Heart left ventricle (tissue), 16 donors: ENCODE data around the gene NCAPG. TPM values are rescaled to one million over a fixed set of nuclear protein-coding genes. Genes with fewer than 3 reads are reported as not detected.

ENCODE experiments used
- ATAC-seq, 4 donors: fragments of 200-7000 bp; cut with Tn5 transposase; one replicate each; pipeline ENCODE4 v1.9.1; 2020 to 2022; ENCODE audit warnings: moderate library complexity in 4 of 4, mild to moderate bottlenecking in 3 of 4, moderate number of reproducible peaks in 1 of 4
- DNase-seq, 5 donors: peaks; one replicate each; pipeline ENCODE4 v3.0.0-alpha.2; 2020
- H3K27ac ChIP-seq, 12 donors: fragments of 200-600 bp; sonication (generic) in 4 of 12; one replicate each; pipeline versions ENCODE4 v1.5.0 to v1.8.0; 2016 to 2022; ENCODE audit warnings: mild to moderate bottlenecking in 2 of 12
- H3K27me3 ChIP-seq, 9 donors: fragments of 200-600 bp; sonication (generic) in 2 of 9; one replicate each; pipeline versions ENCODE4 v1.5.1 to v1.8.0; 2016 to 2022; ENCODE audit warnings: mild to moderate bottlenecking in 3 of 9
- H3K36me3 ChIP-seq, 9 donors: fragments of 200-600 bp; sonication (generic) in 2 of 9; one replicate each; pipeline versions ENCODE4 v1.5.0 to v1.8.0; 2018 to 2022; ENCODE audit warnings: mild to moderate bottlenecking in 2 of 9
- H3K4me1 ChIP-seq, 12 donors: fragments of 200-600 bp; sonication (generic) in 4 of 12; one replicate each; pipeline versions ENCODE4 v1.5.0 to v1.8.0; 2016 to 2022; ENCODE audit warnings: mild to moderate bottlenecking in 3 of 12
- H3K4me3 ChIP-seq, 12 donors: fragments of 200-600 bp; sonication (generic) in 4 of 12; one replicate each; pipeline versions ENCODE4 v1.5.0 to v1.8.0; 2017 to 2022; ENCODE audit warnings: mild to moderate bottlenecking in 9 of 12, moderate library complexity in 4 of 12
- H3K9me3 ChIP-seq, 12 donors: fragments of 200-600 bp; sonication (generic) in 4 of 12; one replicate each; pipeline versions ENCODE4 v1.5.0 to v1.8.0; 2016 to 2022; ENCODE audit warnings: mild to moderate bottlenecking in 1 of 12
- POLR2A ChIP-seq, 2 donors: fragments of 450-650 bp; IDR thresholded peaks; one replicate each; pipeline ENCODE4 v1.6.1; 2017; ENCODE audit warnings: antibody characterized with exemption in 2 of 2, mild to moderate bottlenecking in 2 of 2, moderate library complexity in 2 of 2
- WGBS, 4 donors: extraction: QIAGEN DNeasy Blood & Tissue Kit in 2 of 4; methylation state at CpG; one replicate each; pipeline versions ENCODE4 v1.1.5 to v1.1.7; 2013 to 2018; 5-methylcytosine and 5-hydroxymethylcytosine counted together
- intact Hi-C, 10 donors: fragments of 100-400 bp; cut with DNase I; formaldehyde crosslinking; loops; one replicate each; pipeline versions ENCODE4 v1.11.1 to v1.14.2; 2022
- polyA plus RNA-seq, 2 donors: library from polyadenylated mRNA; stranded (reverse); fragments of 200-250 nt; gene quantifications; one replicate each; pipeline ENCODE4 v1.2.3, GENCODE V29; 2013
- total RNA-seq, 9 donors: library from RNA; depleted of rRNA in 2 of 9; stranded (reverse); fragments of >200 nt in 2 of 9; fragmentation: NEBNext Ultra II Directional in 3 of 9; extraction: Animal tissue kit (Norgen Biotek cat#: 25700) in 3 of 9; gene quantifications; one replicate each; pipeline versions ENCODE4 v1.1.0 to v1.2.4, GENCODE V29; 2016 to 2023
- TF ChIP-seq, protein P1 (sequence below), 12 donors: fragments of 200-600 bp; sonication (generic) in 4 of 12; IDR thresholded peaks; one replicate each; pipeline versions ENCODE4 v1.5.0 to v1.8.0; 2018 to 2022; ENCODE audit warnings: antibody characterized with exemption in 12 of 12, mild to moderate bottlenecking in 5 of 12
- donor health status: ischemic (EF 13 %, LVEDD 7.1; RV severe dilation, severe dysfunction).
- donor health status: healthy with polysubstance abuse.
- donor health status: DM: no; HTN: yes; CAD: no.
- donor health status: DM: no; HTN: no; CAD: no.
- donor health status: ischemic (EF 25% LVEDD 6.9; RV normal size, moderate dysfunction).
- donor health status: ischemic (EF 25% LVEDD 5.7; RV mildly dilated, moderate dysfunction).
- donor health status: healthy.
- donor health status: DM: yes; HTN: yes; CAD: no.
- donor health status: ischemic (EF 35%, LVEDD 5.7; RV mildly dilated, moderate dysfunction).
- donor health status: nonischemic (EF 11% LVEDD 7.7; RV severe dilation, severe dysfunction).
- donor health status: DM: yes; HTN: yes; CAD: no.
- donor health status: PGD.
- donor health status: ischemic (EF 29% LVEDD 5.4; RV normal size, mild dysfunction).
- donor health status: nonischemic (EF 23%, LVEDD 6.1; RV moderate dilation, normal function).

Gene NCAPG
- total and polyA plus RNA-seq, 11 donors: 0.08 to 5.4 (median 0.60) TPM; not detected in 1

DNA sequence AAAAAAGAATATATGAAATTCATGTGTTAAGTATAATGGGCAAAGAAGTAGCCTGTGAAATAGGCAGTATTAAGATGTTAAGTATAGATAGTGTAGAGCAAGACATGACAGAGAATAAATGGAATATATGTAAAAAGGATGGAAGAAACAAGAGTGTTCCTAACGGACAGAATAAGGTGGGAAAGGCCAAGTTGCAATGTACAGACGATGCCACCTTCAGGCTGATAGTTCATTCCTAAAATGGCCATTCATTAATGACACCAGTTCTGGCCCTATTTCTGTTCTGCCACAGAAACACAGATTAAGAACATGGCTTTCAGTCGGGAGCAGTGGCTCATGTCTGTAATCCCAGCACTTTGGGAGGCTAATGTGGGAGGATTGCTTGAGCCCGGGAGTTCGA lies 24.9 kb upstream of the NCAPG start:
- ATAC-seq: no peak
- no peak for DNase-seq
- Histone ChIP-seq H3K4me3 (no peak overlapping the region), H3K27me3 (peaks cover 0 to 18% (median 2%) of the 10 kb centered on the region in 9 donors), H3K27ac (no peak overlapping the region), H3K36me3 (peaks cover 0 to 3% (median 0%) of the 10 kb centered on the region in 9 donors), H3K9me3 (no peaks in the 10 kb centered on the region), H3K4me1 (peaks cover 0 to 13% (median 6%) of the 10 kb centered on the region in 12 donors)
- TF ChIP-seq, protein P1, sequence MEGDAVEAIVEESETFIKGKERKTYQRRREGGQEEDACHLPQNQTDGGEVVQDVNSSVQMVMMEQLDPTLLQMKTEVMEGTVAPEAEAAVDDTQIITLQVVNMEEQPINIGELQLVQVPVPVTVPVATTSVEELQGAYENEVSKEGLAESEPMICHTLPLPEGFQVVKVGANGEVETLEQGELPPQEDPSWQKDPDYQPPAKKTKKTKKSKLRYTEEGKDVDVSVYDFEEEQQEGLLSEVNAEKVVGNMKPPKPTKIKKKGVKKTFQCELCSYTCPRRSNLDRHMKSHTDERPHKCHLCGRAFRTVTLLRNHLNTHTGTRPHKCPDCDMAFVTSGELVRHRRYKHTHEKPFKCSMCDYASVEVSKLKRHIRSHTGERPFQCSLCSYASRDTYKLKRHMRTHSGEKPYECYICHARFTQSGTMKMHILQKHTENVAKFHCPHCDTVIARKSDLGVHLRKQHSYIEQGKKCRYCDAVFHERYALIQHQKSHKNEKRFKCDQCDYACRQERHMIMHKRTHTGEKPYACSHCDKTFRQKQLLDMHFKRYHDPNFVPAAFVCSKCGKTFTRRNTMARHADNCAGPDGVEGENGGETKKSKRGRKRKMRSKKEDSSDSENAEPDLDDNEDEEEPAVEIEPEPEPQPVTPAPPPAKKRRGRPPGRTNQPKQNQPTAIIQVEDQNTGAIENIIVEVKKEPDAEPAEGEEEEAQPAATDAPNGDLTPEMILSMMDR (IDR thresholded peaks at IDR 0.05): no peak
- no peak for TF ChIP-seq POLR2A (IDR thresholded peaks at IDR 0.05)
- intact Hi-C loops: loop anchor here in 1 of 10 donors (10.0 kb wide), 1 partner anchor 151 kb away; no protein-coding TSS in a partner anchor
- WGBS, 4 donors: 73 to 78% (median 75%) methylated on average over 5 of the region's 5 CpGs

DNA sequence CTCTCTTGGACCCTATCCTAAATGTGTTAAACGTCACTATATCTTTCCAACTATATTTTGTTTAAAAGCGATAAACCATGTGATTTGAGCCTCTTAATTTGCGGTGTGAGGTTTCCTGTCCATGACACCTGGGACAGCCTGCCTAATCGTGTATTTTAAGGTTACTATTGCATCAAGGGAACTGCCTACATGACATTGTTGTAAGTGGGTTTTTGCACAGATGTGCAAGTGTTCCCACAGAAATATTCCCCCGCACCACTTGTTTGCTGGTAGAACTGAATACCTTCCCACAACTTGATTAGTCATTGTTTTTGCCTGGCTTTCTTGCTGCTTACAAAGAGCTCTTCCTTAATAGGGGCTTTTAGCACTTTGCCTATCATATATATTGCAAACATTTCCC lies 24.2 kb upstream of the NCAPG start:
- no peak overlapping the region for H3K27ac ChIP-seq
- H3K27me3 ChIP-seq: peaks cover 0 to 11% (median 0%) of the 10 kb centered on the region in 9 donors
- 73 to 77% (median 76%) methylated on average over 5 of the region's 5 CpGs for WGBS, 4 donors
- no peak overlapping the region for H3K4me3 ChIP-seq
- no peak for DNase-seq
- ATAC-seq: no peak
- TF ChIP-seq, protein P1 (IDR thresholded peaks at IDR 0.05): no peak
- no peak for TF ChIP-seq POLR2A (IDR thresholded peaks at IDR 0.05)
- H3K36me3 ChIP-seq: peaks cover 0 to 4% (median 0%) of the 10 kb centered on the region in 9 donors
- intact Hi-C loops: loop anchor here in 1 of 10 donors (10.0 kb wide), 1 partner anchor 152 kb away; no protein-coding TSS in a partner anchor
- peaks cover 0 to 6% (median under 1%) of the 10 kb centered on the region in 12 donors for H3K4me1 ChIP-seq
- H3K9me3 ChIP-seq: peaks cover 0 to 5% (median 0%) of the 10 kb centered on the region in 12 donors

DNA sequence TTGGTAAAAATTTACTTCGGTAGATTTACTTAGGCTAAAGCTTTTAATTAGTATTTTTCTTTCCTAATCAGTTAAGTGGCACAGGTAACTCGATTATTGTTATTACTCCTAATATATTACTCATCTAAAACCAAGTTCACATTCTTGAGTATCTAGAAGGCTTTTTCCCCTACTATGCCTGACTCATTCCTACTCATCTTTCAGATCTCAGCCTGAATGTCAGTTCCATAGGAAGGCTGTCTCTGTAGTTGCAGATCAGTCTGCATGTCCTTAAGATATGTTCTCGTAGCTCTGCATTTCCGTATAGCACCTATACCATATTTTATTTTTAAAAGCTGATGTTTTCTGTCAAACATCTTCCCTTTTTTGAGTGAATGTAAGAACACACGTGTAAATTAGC lies 23.5 kb upstream of the NCAPG start:
- TF ChIP-seq POLR2A (IDR thresholded peaks at IDR 0.05): no peak
- TF ChIP-seq, protein P1 (IDR thresholded peaks at IDR 0.05): no peak

DNA sequence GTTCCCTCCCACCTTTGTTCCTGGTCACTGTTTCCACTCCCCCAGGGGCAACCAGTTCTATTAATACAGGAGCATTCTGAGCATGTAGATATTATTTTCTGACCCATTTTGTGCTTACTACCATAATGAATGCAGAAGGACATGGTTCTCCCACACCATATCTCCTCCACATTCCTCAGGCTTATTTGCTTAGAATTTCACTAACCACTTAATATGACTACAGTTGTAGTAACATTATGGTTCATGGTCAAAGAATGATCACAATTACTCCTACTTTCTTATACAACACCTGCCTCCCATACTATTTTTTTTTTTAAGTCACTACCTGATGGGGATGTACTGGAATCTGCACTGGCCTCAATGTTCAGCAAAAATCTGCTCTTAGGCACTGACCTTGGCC lies 21.8 kb upstream of the NCAPG start:
- Histone ChIP-seq H3K9me3 (peaks cover 0 to 5% (median 0%) of the 10 kb centered on the region in 12 donors), H3K27ac (no peak overlapping the region)

More for the DNA sequence above, 23.5 kb upstream of the NCAPG start:
- no peak overlapping the region for H3K27ac ChIP-seq
- no peak overlapping the region for H3K4me3 ChIP-seq
- 85 to 92% (median 87%) methylated on average over 5 of the region's 5 CpGs for WGBS, 4 donors
- peaks cover 0 to 4% (median 0%) of the 10 kb centered on the region in 9 donors for H3K36me3 ChIP-seq
- no peaks in the 10 kb centered on the region for H3K4me1 ChIP-seq
- ATAC-seq (no peak), DNase-seq (no peak)
- H3K27me3 ChIP-seq: peaks cover 0 to 4% (median 0%) of the 10 kb centered on the region in 9 donors
- intact Hi-C loops: loop anchor here in 1 of 10 donors (10.0 kb wide), 1 partner anchor 153 kb away; no protein-coding TSS in a partner anchor
- peaks cover 0 to 5% (median 0%) of the 10 kb centered on the region in 12 donors for H3K9me3 ChIP-seq

More for the DNA sequence above, 21.8 kb upstream of the NCAPG start:
- H3K27me3 ChIP-seq: no peaks in the 10 kb centered on the region
- ATAC-seq: no peak
- H3K4me3 ChIP-seq: no peak overlapping the region
- TF ChIP-seq, protein P1 (IDR thresholded peaks at IDR 0.05): no peak
- no peak for TF ChIP-seq POLR2A (IDR thresholded peaks at IDR 0.05)
- H3K4me1 ChIP-seq: no peaks in the 10 kb centered on the region
- DNase-seq: no peak
- intact Hi-C loops: loop anchor here in 1 of 10 donors (10.0 kb wide), 1 partner anchor 154 kb away; no protein-coding TSS in a partner anchor
- H3K36me3 ChIP-seq: peaks cover 0 to 13% (median under 1%) of the 10 kb centered on the region in 9 donors
